Measurements from ENCODE around the gene LRRC19. TPM values are rescaled to one million over a fixed set of nuclear protein-coding genes. Genes with fewer than 3 reads are reported as not detected.

LRRC19 gene
- total and polyA plus RNA-seq, 2 donors from 2014 or later: 14.8 to 17.6 TPM

GRCh38 chr9:27053369-27054022 lies 48.0 kb upstream of the LRRC19 start:
- Histone ChIP-seq H3K4me3 (ENCODE audit: low read length in 3 of 3) (no peak overlapping the region), H3K27me3 (ENCODE audit: control insufficient read depth, insufficient read depth, low read length) (no peaks in the 10 kb centered on the region), H3K9me3 (ENCODE audit: control insufficient read depth in 2 of 3, insufficient read depth in 1 of 3, low read length in 3 of 3) (no peaks in the 10 kb centered on the region), H3K27ac (ENCODE audit: low read depth in 2 of 2, low read length in 2 of 2) (no peak overlapping the region), H3K4me1 (ENCODE audit: control insufficient read depth in 2 of 3, insufficient read depth in 2 of 3, low read depth in 1 of 3, low read length in 3 of 3) (no peaks in the 10 kb centered on the region), H3K36me3 (ENCODE audit: control insufficient read depth in 2 of 3, insufficient read depth in 3 of 3, low read length in 3 of 3) (peaks cover 0 to 4% (median 0%) of the 10 kb centered on the region in 3 donors), H3K9ac (ENCODE audit: low read length in 3 of 3) (no peak overlapping the region)
- intact Hi-C loops (cut with DNase I): no loop called here
- peak; percentile 45 for FAIRE-seq
- TF ChIP-seq CTCF (IDR thresholded peaks at IDR 0.05; ENCODE audit: borderline replicate concordance, extremely low read depth, insufficient read depth): no peak
- peak in 1 of 5 donors; percentile 59 for DNase-seq

DNA sequence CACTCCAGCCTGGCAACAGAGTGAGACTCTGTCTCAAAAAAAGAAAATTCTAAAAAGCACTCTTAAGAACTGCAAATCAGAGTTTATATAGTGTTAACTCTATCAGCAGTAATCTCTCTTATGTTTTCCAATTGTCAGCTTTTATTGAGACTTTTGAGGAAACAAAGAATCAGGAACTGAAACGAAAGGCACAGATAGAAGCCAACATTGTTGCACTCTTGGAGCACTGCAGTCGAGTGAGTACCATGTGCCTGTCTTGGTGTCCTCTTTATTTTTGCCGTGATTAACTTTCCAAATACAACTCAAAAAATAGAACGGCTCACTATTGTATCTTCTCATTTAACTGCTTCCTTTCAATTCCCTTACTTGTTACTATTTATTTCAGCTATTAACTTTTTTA lies 41.7 kb upstream of the LRRC19 start:
- Histone ChIP-seq H3K9ac (ENCODE audit: low read length in 3 of 3) (no peak overlapping the region), H3K4me1 (ENCODE audit: control insufficient read depth in 2 of 3, insufficient read depth in 2 of 3, low read depth in 1 of 3, low read length in 3 of 3) (no peaks in the 10 kb centered on the region), H3K4me3 (ENCODE audit: low read length in 3 of 3) (no peak overlapping the region), H3K27me3 (ENCODE audit: control insufficient read depth, insufficient read depth, low read length) (no peaks in the 10 kb centered on the region), H3K27ac (ENCODE audit: low read depth in 2 of 2, low read length in 2 of 2) (no peak overlapping the region), H3K9me3 (ENCODE audit: control insufficient read depth in 2 of 3, insufficient read depth in 1 of 3, low read length in 3 of 3) (no peaks in the 10 kb centered on the region), H3K36me3 (ENCODE audit: control insufficient read depth in 2 of 3, insufficient read depth in 3 of 3, low read length in 3 of 3) (peaks cover 0 to 4% (median 0%) of the 10 kb centered on the region in 3 donors)
- intact Hi-C loops (cut with DNase I): no loop called here
- DNase-seq (no peak), FAIRE-seq (no peak)
- no peak for TF ChIP-seq CTCF (IDR thresholded peaks at IDR 0.05; ENCODE audit: borderline replicate concordance, extremely low read depth, insufficient read depth)

- no peak overlapping the region for H3K27ac ChIP-seq (ENCODE audit: low read depth in 2 of 2, low read length in 2 of 2)
- FAIRE-seq (no peak), DNase-seq (no peak)
- H3K4me3 ChIP-seq (ENCODE audit: low read length in 3 of 3): no peak overlapping the region
- no peaks in the 10 kb centered on the region for H3K4me1 ChIP-seq (ENCODE audit: control insufficient read depth in 2 of 3, insufficient read depth in 2 of 3, low read depth in 1 of 3, low read length in 3 of 3)
- H3K9me3 ChIP-seq (ENCODE audit: control insufficient read depth in 2 of 3, insufficient read depth in 1 of 3, low read length in 3 of 3): no peaks in the 10 kb centered on the region
- no peak for TF ChIP-seq CTCF (IDR thresholded peaks at IDR 0.05; ENCODE audit: borderline replicate concordance, extremely low read depth, insufficient read depth)
- H3K36me3 ChIP-seq (ENCODE audit: control insufficient read depth in 2 of 3, insufficient read depth in 3 of 3, low read length in 3 of 3): no peaks in the 10 kb centered on the region
- intact Hi-C loops (cut with DNase I): no loop called here
- H3K27me3 ChIP-seq (ENCODE audit: control insufficient read depth, insufficient read depth, low read length): no peaks in the 10 kb centered on the region
- H3K9ac ChIP-seq (ENCODE audit: low read length in 3 of 3): no peak overlapping the region
These were observed 37.7 kb upstream of the LRRC19 start for GRCh38 chr9:27043176-27043575.

- H3K27ac ChIP-seq (ENCODE audit: low read depth in 2 of 2, low read length in 2 of 2): no peak overlapping the region
- intact Hi-C loops (cut with DNase I): no loop called here
- TF ChIP-seq CTCF (IDR thresholded peaks at IDR 0.05; ENCODE audit: borderline replicate concordance, extremely low read depth, insufficient read depth): no peak
- no peak for FAIRE-seq
- no peaks in the 10 kb centered on the region for H3K9me3 ChIP-seq (ENCODE audit: control insufficient read depth in 2 of 3, insufficient read depth in 1 of 3, low read length in 3 of 3)
- H3K9ac ChIP-seq (ENCODE audit: low read length in 3 of 3): no peak overlapping the region
- no peaks in the 10 kb centered on the region for H3K27me3 ChIP-seq (ENCODE audit: control insufficient read depth, insufficient read depth, low read length)
- no peak for DNase-seq
- no peaks in the 10 kb centered on the region for H3K4me1 ChIP-seq (ENCODE audit: control insufficient read depth in 2 of 3, insufficient read depth in 2 of 3, low read depth in 1 of 3, low read length in 3 of 3)
- H3K36me3 ChIP-seq (ENCODE audit: control insufficient read depth in 2 of 3, insufficient read depth in 3 of 3, low read length in 3 of 3): no peaks in the 10 kb centered on the region
- H3K4me3 ChIP-seq (ENCODE audit: low read length in 3 of 3): no peak overlapping the region
These were observed 37.0 kb upstream of the LRRC19 start for GRCh38 chr9:27042476-27042875.
